ENCODE data around the gene C7.
"Not testable (repeated sequence)": the region's sequence is repeated elsewhere in the genome, so short reads cannot be mapped to it uniquely, and the experiment has no call there.

Gene C7

DNA sequence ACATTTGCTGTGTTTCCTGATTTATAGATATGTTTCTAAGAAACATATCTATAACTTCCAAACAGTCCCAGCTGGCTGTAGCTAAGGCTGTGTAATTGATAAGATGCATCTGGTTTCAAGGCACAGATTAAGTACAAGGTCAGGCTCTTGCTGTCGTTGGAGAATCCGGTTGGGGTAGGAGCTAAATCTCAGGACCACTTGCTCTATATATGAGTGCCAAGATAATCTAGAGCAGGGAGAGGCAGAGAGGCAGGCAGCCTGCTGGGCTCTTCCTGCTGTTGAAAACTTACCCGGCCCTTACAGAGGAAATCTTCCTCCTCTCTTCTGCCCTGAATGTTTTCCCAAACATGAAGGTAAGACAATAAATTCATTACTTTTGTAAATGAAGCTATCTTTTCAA lies at the start of gene C7:
Gene C7, plus strand, starts transcription at position 234 of the 400 bp plus-strand sequence. Its CDS starts 114 bp downstream, at position 348.
- DNase-seq = no peak

DNA sequence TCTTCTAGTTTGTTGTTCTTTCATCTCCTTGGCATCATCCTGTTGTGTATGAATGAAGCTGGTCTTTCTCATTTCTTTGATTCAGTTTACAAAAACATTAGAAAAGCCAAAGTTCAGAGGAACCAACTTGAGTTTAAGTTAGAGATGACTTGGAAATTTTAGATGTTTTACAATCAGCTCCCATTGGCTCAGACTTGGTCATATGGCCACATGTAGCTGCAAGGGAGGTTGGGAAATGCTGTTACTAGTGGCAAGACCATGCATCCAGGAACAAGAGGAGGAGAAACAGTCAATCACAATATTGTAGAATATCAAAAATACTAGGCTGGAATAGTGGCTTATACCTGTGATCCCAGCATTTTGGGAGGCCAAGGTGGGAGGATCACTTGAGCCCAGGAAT lies 48.6 kb upstream of the C7 start:
- DNase-seq = no peak

DNA sequence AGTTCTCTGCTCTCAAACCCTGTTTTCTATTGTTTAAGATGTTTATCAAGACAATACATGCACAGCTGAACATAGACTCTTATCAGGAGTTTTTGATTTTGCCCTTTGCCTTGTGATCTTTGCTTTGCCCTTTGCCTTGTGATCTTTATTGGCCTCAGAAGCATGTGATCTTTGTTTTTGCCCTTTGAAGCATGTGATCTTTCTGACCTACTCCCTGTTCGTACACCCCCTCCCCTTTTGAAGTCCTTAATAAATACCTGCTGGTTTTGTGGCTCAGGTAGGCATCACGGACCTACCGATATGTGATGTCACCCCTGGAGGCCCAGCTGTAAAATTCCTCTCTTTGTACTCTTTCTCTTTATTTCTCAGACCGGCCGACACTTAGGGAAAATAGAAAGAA lies 44.3 kb upstream of the C7 start:
- DNase-seq = not testable (repeated sequence)

DNA sequence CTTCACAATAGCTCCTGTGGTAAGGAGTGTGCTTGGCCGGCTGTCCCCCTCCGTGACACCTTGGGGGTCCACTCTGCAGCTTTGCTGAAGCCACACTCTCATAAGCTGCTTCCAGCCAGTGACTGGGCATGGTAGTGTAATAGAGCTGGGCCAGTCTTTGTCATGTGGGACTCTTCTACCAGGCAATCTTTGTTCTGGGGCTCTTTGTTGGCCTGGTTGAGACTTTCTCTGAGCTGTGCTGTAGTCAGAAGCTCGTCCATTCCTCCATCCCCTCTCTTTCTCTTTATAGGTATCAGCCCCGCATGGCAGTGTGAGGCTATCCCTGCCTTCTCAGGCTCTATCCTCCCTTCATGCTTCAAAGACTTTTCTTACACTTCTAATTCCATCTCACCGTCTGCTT lies 42.5 kb upstream of the C7 start:
- DNase-seq = no peak

DNA sequence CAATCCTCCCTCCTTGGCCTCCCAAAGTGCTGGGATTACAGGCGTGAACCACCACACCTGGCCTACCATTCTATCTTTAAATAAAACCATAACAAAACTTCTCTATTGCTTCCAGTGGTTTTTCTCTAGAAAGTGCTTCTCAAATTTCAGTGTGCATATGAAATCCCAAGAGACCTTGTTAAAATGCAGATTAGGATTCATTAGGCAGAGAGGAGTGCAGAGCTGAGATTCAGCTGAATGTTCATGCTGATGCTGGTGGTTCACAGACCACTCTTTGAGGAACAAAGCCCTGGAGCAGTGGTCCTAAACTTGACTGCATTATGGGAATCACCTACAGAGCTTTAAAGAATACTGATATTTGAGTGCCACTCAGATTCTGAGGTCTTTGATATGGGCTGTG lies 39.9 kb upstream of the C7 start:
- no peak for DNase-seq

DNA sequence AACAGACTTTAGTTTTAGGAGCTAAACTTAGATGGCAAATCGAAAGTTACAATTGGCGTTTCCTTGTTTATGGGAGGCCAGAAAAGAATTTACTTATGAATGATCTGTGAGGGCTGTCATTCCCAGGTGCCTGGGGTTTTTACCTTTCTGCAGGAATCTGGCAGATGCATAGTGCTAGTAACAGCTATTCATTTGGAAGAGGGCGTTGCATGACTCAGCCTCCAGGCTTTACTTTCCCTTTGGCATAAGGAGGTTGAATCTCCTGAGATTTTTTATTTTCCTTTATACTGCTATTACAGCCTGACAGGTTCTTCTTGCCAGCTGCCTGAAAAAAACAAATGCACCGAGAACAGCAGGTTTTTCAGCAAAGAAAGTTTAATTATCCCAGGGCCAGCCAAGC lies 38.1 kb upstream of the C7 start:
- no peak for DNase-seq

DNA sequence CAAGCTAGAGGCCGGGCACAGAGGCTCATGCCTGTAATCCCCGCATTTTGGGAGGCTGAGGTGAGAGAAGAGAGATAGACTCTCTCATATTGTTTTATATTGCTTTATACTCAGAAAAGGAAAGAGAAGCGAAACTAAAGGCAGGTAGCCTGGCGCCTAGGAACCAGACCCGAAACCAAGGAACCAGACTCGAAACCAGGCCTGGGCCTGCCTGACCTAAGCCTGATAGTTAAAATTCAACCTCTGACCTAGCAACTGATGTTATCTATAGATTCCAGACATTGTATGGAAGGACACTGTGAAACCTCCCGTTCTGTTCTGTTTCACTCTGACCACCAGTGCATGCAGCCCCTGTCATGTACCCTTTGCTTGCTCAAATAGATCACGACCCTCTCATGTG lies 37.0 kb upstream of the C7 start:
- not testable (repeated sequence) for DNase-seq

DNA sequence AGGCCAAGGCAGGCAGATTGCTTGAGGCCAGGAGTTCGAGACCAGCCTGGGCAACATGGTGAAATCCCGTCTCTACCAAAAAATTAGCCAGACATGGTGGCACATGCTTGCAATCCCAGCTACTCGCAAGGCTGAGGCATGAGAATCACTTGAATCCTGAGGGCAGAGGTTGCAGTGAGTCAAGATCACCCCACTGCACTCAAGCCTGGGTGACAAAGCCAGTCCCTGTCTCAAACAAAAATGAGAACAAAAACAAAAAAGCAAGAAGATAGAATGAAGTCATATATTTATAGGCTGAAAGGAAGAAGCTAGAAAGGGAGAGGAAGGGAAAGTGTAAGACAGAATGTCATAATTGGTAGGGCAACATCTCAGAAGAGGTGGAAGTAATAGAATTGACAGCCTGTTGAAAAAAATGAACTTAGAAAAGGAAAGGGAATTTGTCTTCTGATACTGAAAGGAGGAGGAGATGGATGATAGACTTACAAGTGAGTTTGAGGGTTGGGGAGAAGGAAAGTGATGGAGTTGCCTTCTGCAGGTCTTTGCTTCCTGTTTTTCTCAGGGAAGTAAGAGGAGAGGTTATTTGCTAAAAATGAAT lies 35.9 kb upstream of the C7 start:
- DNase-seq = no peak

DNA sequence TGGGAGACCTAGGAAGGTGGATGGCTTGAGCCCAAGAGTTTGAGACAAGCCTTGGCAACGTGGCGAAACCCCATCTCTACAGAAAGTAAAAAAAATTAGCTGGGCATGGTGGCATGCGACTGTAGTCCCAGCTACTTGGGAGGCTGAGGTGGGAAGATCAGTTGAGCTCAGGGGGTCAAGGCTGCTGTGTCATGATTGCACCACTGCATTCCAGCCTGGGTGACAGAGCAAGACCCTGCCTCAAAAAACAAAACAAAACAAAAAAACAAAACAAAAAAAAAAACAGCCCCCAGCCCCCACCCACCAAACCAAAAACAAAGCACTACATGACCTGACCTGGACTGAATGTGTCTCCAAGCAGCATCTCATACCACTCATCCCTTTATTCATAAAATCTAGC lies 33.3 kb upstream of the C7 start:
- DNase-seq = no peak

DNA sequence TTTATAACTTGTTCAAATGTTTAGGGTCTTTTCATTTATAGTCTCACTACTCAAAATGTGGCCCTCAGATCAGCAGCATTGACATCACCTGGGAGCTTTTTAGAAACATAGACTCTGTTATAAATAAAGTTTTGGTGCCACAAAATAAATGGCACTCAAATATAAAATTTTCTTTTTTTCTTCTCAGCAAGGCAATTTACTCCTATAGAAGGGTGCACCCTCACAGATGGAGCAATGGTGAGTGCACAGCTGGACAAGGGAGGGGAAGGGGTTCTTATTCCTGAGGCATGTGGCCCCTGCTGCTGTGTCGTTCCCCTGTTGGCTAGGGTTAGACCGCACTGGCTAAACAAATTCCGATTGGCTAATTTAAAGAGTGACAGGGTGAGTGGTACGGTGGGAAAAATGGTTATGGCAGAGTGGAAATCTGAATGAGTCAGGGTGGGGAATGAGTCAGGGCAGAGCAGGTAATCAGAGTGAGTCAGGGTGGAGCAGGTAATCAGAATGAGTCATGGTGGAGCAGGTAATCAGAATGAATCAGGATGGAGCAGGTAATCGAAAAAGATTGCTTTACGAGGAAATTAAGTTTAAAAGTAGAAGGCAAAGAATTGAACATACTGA lies 31.8 kb upstream of the C7 start:
- no peak for DNase-seq

DNA sequence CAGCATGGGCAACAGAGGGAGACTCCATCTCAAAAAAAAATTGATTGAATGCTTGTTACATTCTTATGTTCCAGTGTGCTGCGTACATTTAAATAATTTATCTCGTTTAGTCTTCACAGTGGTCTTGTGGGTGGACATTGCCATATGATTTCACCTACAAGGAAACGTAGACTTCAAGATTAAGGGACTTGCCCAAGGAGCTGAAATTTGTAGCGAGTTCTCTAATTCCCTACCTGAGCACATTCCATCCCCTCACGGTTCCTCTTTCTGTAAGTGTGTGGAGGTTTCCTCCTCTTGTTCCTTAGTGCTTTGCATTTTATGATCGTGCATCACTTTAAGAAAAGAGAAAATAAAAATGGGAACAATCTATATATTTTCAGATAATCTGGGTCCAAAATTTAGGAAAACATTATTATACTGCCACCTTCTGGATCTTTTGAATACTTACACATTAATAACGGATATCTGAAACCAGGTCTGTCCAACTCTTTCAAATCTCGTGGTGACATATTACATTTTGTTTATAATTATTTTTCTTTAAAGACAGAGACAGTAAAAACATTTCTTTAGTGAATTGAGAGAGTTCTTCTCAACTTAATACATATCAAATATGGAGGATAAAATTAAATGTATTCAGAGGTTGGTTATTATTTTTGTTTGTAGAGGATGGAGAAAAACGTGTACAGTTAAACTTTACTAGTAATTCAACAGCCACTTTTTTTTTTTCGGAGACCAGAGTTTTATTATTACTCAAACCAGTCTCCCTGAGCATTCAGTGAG lies 29.9 kb upstream of the C7 start:
- DNase-seq = no peak

DNA sequence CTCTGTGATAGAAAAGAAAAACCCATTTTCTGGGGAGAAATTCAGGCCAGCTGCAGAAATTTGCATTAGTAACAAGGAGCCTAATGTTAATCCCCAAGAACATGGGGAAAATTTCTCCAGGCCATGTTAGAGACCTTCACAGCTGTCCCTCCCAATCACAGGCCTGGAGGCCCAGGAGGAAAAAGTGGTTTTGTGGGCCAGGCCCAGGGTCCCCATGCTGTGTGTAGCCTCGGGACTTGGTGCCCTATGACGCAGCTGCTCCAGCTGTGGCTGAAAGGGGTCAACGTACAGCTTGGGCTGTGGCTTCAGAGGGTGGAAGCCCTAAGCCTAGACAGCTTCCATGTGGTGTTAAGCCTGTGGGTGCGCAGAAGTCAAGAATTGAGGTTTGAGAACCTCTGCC lies 27.0 kb upstream of the C7 start:
- no peak for DNase-seq

DNA sequence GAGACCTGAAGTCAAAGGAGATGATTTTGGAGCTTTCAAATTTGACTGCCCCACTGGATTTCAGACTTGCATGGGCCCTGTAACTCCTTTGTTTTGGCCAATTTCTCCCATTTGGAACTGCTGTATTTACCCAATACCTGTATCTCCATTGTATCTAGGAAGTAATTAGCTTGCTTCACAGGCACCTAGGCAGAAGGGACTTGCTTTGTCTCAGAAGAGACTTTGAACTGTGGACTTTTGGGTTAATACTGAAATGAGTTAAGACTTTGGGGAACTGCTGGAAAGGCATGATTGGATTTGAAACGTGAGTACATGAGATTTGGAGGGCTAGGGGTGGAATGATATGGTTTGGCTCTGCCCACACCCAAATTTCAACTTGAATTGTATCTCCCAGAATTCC lies 26.2 kb upstream of the C7 start:
- not testable (repeated sequence) for DNase-seq

DNA sequence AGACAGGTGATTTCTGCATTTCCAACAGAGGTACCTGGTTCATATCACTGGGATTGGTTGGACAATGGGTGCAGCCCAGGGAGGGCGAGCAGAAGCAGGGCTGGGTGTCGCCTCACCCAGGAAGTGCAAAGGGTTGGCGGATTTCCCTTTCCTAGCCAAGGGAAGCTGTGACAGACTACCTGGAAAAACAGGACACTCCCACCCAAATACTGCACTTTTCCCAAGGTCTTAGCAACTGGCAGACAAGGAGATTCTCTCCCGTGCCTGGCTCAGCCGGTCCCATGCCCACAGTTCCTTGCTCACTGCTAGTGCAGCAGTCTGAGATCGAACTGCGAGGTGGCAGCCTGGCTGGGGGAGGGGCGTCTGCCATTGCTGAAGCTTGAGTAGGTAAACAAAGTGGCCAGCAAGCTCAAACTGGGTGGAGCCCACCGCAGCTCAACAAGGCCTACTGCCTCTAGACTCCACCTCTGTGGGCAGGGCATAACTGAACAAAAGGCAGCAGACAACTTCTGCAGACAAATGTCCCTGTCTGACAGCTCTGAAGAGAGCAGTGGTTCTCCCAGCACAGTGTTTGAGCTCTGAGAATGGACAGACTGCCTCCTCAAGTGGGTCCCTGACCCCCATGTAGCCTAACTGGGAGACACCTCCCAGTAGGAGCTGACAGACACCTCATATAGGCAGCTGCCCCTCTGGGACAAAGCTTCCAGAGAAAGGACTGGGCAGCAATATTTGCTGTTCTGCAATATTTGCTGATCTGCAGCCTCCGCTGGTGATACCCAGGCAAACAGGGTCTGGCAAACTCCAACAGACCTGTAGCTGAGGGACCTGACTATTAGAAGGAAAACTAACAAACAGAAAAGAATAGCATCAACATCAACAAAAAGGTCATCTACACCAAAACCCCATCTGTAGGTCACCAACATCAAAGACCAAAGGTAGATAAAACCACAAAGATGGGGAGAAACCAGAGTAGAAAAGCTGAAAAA lies 13.6 kb upstream of the C7 start:
- not testable (repeated sequence) for DNase-seq

DNA sequence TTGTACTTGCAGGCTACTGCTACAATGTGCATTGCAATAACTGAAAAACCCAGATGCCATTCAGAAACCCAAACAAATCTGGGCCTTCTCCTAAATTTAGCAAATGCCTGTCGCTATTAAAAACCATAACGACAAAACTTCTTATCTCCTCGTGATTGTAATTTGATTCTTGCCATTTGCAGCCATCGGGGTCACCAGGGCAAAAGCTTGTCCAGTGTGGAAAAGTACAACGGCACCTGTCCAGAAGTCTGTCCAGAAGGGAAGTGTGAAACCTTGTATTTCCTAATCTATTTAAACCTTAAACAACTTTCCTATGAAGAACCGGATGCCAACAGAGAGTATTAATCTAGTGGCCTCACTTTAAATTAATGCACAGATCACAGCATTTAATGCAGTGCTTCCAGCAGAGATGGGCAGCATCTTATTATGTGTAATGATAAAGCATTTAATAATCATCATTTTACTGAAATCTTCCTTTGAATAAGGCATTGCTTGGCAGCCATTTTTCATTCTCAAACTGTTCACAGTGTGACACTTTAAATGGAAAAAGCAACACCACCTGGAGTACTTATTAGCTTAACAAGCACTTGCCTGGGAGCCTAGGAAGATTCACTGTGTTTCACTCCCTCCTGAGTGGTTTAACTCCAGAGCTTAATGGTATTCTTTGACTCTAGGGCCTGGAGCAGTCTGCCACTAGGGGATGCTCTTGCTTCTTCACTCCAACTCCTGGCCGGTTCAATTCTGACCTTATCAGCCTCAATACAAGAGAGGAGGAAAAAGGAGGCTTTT lies 4.9 kb upstream of the C7 start:
- peak in 8 of 14 donors; percentile 1 to 33 (median 12) for DNase-seq

DNA sequence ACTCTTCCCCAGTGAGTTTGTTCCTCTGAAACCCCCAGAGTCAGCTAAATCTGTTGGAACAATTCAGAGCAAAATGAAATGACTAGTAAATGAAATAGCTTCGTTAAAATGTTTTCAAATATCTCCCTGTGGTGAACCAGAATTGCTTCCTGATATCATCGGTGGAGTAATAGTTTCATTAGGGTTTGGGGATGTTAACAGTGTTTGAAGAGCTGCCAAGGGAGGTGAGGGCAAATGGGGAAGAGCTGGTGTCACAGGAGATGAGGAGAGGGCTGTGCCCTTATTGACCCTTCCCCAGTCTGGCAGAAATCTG lies 4.3 kb upstream of the C7 start:
- no peak for DNase-seq

DNA sequence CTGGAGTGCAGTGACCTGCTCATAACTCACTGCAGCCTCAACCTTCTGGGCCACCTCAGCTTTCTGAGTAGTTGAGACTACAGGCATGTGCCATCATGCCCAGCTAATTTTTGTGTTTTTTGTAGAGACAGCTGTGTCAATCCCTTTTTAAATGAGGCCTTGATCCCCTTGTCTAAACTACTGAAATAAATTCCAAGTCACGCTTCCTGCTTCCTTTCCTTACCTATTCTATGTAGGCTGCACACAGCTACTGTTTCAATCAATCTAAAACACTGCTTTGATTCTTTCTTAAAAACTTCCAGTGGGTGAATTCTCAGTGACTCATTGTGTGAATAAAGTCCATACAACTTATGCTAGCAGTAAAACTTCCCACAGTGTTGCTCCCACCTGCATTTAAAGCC lies 2.9 kb upstream of the C7 start:
- no peak for DNase-seq

DNA sequence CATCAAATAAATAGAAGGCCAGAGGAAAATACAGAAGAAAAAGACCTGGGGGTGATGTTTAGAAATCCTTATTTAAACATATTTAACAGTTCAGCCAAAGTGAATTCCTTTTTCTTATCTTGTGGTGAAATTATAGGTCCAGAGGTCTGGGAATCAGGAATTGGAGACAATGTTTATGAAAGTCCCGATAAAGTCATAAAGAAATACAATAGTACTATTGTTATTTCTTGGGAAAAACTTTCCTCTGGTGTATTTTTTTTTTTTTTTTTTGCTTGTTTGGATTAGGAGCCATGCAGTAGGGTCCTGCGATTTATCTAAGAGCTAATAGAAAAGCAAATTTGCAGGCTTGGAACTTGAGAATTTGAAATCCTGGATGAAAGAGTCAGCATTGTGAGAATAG lies 426 bp downstream of the C7 start:
- no peak for DNase-seq

DNA sequence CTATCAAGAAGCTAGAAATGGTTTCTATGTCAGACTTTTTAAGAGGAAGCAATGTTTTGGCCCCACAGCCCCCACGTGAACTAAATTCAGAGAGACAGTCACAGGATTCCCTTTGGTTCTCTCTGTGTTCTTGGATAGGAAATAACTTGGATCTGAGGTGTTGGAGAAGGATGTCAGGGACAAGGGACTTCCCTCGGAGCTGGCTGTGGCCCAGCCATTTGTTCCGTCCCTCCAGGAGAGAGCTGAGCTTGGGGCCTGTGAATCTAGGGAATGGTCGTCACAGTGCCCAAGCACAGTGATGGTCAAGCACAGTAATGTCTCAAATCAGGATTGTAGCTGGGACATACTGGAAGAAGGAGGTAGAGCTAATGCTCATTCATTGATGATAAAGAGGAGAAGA lies 2.0 kb downstream of the C7 start:
- DNase-seq = no peak

DNA sequence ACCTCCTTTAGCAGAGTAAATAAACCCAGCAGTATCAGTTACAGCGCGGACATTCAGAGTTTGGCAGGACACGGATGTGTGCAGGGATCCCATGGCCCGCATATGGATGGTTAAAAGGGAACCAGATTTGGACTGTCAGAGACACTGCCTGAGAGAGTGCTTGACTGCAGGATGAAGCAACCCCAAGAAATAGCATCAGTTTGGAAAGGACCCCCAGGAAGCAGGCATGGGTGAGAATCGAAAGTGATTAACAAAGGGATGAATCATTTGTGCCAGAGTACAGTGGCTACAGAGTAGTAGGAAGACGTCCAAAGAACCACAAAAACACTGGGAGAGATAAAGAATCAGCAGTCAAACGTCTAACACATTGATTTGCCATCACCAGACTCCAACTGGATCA lies 5.5 kb downstream of the C7 start:
- DNase-seq = no peak

DNA sequence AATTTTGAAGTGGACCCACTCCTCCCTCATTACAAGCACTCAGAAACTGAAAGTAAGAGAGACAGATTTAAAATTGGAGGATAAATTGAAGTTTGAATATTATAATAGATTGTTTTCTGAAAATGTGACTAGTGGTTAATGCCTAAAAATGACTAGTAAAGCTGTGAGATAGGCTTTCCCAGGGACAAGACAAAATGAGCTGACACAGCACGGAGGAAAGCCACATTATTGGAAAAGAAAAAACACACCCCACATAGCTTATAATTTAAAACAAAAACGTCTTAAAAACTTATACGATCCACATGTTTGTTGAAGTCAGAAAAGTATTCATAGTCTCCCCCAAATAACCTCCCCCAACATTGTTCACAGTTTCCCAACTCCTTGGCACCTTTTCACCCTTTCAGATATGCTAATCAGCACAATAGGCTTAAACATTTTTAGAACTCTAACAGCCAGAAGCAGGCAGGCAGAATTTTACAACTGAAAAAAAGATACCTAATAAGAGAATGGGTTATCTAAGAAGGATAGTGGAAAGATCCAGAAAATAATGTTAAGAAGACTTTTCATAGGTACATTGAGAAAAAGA lies 6.1 kb downstream of the C7 start:
- DNase-seq = no peak

DNA sequence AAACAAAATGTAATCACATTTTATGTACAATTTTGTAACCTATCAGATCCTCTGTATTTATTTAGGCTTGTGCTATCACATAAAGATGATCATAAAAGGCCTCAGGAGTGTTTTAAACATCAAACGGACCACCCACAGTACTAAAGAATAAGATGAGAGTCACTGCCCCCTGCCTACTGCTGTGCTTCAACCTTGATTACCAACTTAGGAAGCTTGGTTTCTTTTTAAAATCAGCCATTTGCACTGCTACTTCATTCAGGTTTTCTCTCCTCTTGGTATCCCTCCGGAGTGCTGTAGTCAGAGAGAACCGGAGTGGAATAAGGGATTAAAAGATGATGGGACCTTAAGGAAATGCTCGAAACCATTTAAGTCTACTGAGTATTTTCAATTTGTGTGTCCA lies 6.9 kb downstream of the C7 start:
- no peak for DNase-seq
